Spleen (tissue), 11 donors: ENCODE measurements around the gene CBLN1. TPM values are rescaled to one million over a fixed set of nuclear protein-coding genes. Genes with fewer than 3 reads are reported as not detected.

Experiments
- DNase-seq: peaks from one replicate; pipeline ENCODE4 v3.0.0-alpha.2; 2020
- H3K27ac ChIP-seq, 8 donors: fragments of 200-600 bp; sonication (generic) in 7 of 8; 1 replicate in 4 of 8; 2 replicates in 4 of 8; pipeline versions ENCODE4 v1.5.0 to v1.8.0; 2016 to 2021; ENCODE audit warnings: inconsistent platforms in 4 of 8, mild to moderate bottlenecking in 4 of 8, moderate library complexity in 1 of 8
- H3K27me3 ChIP-seq, 7 donors: fragments of 200-600 bp; sonication (generic) in 6 of 7; replicated peaks in 1 of 7; 1 replicate in 4 of 7; 2 replicates in 3 of 7; pipeline versions ENCODE4 v1.5.0 to v1.8.0; 2016 to 2021; ENCODE audit warnings: inconsistent platforms in 3 of 7, mild to moderate bottlenecking in 1 of 7
- H3K36me3 ChIP-seq, 6 donors: fragments of 200-600 bp; sonication (generic) in 5 of 6; 1 replicate in 4 of 6; 2 replicates in 2 of 6; pipeline versions ENCODE4 v1.5.0 to v1.8.0; 2016 to 2021; ENCODE audit warnings: inconsistent platforms in 2 of 6
- H3K4me1 ChIP-seq, 6 donors: fragments of 200-600 bp; sonication (generic) in 5 of 6; 1 replicate in 3 of 6; 2 replicates in 3 of 6; pipeline versions ENCODE4 v1.5.0 to v1.8.0; 2016 to 2021; ENCODE audit warnings: inconsistent platforms in 3 of 6
- H3K4me3 ChIP-seq, 8 donors: fragments of 200-600 bp; sonication (generic) in 7 of 8; 1 replicate in 4 of 8; 2 replicates in 4 of 8; pipeline versions ENCODE4 v1.5.0 to v1.8.0; 2016 to 2021; ENCODE audit warnings: inconsistent platforms in 4 of 8, mild to moderate bottlenecking in 4 of 8, moderate library complexity in 2 of 8
- H3K9me3 ChIP-seq, 8 donors: fragments of 200-600 bp; sonication (generic) in 7 of 8; 1 replicate in 4 of 8; 2 replicates in 4 of 8; pipeline versions ENCODE4 v1.5.0 to v1.8.0; 2016 to 2021; ENCODE audit warnings: inconsistent platforms in 4 of 8
- CTCF ChIP-seq, 11 experiments: fragments of 200-600 bp in 7 of 11; fragments of 450-650 bp in 4 of 11; sonication (generic) in 4 of 11; IDR thresholded peaks in 8 of 11; conservative IDR thresholded peaks in 3 of 11; 1 replicate in 7 of 11; 2 replicates in 4 of 11; pipeline versions ENCODE4 v1.4.0 to v1.8.0; 2016 to 2021; ENCODE audit warnings: antibody characterized with exemption in 11 of 11, inconsistent platforms in 4 of 11, mild to moderate bottlenecking in 1 of 11
- POLR2A ChIP-seq, 3 donors: fragments of 450-650 bp; IDR thresholded peaks; one replicate each; pipeline ENCODE4 v1.5.1; 2017; ENCODE audit warnings: antibody characterized with exemption in 3 of 3, mild to moderate bottlenecking in 1 of 3
- POLR2AphosphoS5 ChIP-seq, 3 donors: sonication (generic); formaldehyde crosslinking; IDR thresholded peaks; one replicate each; pipeline ENCODE4 v1.5.1; 2017; ENCODE audit warnings: antibody characterized with exemption in 3 of 3
- WGBS, 5 donors: extraction: QIAGEN DNeasy Blood & Tissue Kit in 3 of 5; methylation state at CpG; one replicate each; pipeline versions ENCODE4 v1.1.5 to v1.1.7; 2013 to 2018; 5-methylcytosine and 5-hydroxymethylcytosine counted together
- intact Hi-C: fragments of 100-400 bp; cut with DNase I; formaldehyde crosslinking; loops from one replicate; pipeline ENCODE4 v1.15.0; 2023; ENCODE audit warnings: low total_unique reads
- polyA plus RNA-seq, 3 donors: library from polyadenylated mRNA; stranded (reverse); fragments of 200-250 nt; gene quantifications; one replicate each; pipeline ENCODE4 v1.2.1, GENCODE V29; 2013
- total RNA-seq, 7 donors: library from RNA; depleted of rRNA in 3 of 7; stranded (reverse); fragments of >200 nt in 3 of 7; fragmentation: NEBNext Ultra II Directional in 4 of 7; extraction: Animal tissue kit (Norgen Biotek cat#: 25700) in 4 of 7; gene quantifications; one replicate each; pipeline versions ENCODE4 v1.1.0 to v1.2.1, GENCODE V29; 2016 to 2021
- donor health status: healthy with polysubstance abuse.
- donor health status: DM: no; HTN: no; CAD: no; lungs with moderate emphysema.
- donor health status: DM: no; HTN: no; CAD: no.
- donor health status: Bipolar disorder and iron deficiency.
- donor health status: healthy.
- donor health status: DM: no; HTN: no; CAD: no.
- donor health status: DM: yes; HTN: yes; CAD: no.

CBLN1 gene
- total and polyA plus RNA-seq, 10 donors: 0.02 to 0.03 TPM; not detected in 8

DNA sequence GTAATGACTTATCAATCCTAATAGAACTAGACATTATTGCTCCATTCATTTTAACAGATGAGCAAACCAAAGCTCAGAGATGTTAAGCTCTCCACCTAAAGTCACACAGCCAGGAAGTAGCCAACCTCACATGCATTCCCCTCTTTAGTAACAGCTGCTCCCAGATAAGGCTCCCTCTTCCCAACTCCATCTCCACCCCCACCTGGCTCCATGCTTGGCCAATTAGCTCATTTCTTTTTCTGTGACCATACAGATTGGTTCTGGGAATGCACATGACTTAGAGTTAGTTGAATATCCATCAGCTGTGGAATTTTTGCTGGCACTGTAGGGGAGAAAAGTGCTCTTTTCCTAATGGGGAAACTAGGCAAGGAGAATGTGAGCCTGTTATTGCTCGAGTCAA, 13.0 kb downstream of the CBLN1 start:
- Histone ChIP-seq H3K9me3 (peaks cover 0 to 5% (median 0%) of the 10 kb centered on the region in 8 donors), H3K27ac (no peak overlapping the region), H3K4me1 (no peaks in the 10 kb centered on the region), H3K4me3 (no peak overlapping the region), H3K36me3 (no peaks in the 10 kb centered on the region), H3K27me3 (peaks cover 0 to 45% (median 8%) of the 10 kb centered on the region in 7 donors)
- no peak for DNase-seq
- 52 to 74% (median 58%) methylated on average over 1 of the region's 1 CpG for WGBS, 5 donors
- intact Hi-C loops: no loop called here
- no peak for TF ChIP-seq CTCF (IDR thresholded peaks at IDR 0.05 in 8 of 11, conservative IDR thresholded peaks at IDR 0.05 in 3 of 11)
- no peak for TF ChIP-seq POLR2AphosphoS5 (IDR thresholded peaks at IDR 0.05)
- TF ChIP-seq POLR2A (IDR thresholded peaks at IDR 0.05): no peak

DNA sequence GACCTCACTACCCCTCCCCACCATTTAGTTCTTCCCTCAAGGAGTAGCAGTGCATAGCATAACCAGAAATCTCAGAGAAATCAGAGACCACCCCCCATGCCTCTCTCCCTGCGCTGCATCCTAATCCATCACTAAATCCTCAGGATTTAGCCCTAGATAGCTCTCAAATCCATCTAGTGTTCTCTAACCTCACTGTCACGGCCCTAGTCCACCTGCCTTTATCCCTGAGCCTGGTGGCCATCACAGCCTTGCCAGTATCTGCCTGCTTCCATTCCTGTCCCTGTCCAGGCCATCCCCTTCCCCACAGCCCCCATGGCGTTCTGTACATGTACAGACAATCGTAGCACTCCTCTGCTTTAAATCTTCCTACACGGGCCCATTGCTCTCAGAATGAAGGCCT, 19.1 kb downstream of the CBLN1 start:
- H3K27ac ChIP-seq: no peak overlapping the region
- H3K4me3 ChIP-seq: no peak overlapping the region
- TF ChIP-seq CTCF (IDR thresholded peaks at IDR 0.05 in 8 of 11, conservative IDR thresholded peaks at IDR 0.05 in 3 of 11) (no peak), POLR2AphosphoS5 (IDR thresholded peaks at IDR 0.05) (no peak), POLR2A (IDR thresholded peaks at IDR 0.05) (no peak)
- no peak for DNase-seq
- H3K27me3 ChIP-seq: peaks cover 0 to 7% (median 0%) of the 10 kb centered on the region in 7 donors
- intact Hi-C loops: no loop called here
- H3K4me1 ChIP-seq: no peaks in the 10 kb centered on the region
- H3K9me3 ChIP-seq: peaks cover 0 to 3% (median 0%) of the 10 kb centered on the region in 8 donors
- no peaks in the 10 kb centered on the region for H3K36me3 ChIP-seq
- WGBS, 5 donors: 76 to 93% (median 83%) methylated on average over 5 of the region's 5 CpGs

DNA sequence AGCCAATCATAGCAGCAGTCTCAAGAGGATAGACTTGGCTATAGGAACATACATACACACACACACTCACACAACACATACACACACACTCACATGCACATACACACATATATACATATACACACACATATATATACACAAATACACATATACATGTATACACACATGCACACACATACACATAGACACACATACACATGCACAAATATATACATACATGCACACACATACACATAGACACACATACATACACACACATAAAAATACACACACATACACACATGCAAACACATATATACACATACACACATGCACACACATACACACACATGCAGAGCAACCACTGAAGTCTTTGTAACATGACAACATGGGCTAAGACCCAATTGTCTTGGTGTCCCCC, 19.7 kb downstream of the CBLN1 start:
- Histone ChIP-seq H3K27ac (no peak overlapping the region), H3K27me3 (peaks cover 0 to 4% (median 0%) of the 10 kb centered on the region in 7 donors), H3K4me3 (no peak overlapping the region), H3K36me3 (no peaks in the 10 kb centered on the region), H3K9me3 (peaks cover 0 to 3% (median 0%) of the 10 kb centered on the region in 8 donors), H3K4me1 (no peaks in the 10 kb centered on the region)
- intact Hi-C loops: no loop called here
- DNase-seq: no peak
- TF ChIP-seq POLR2A (IDR thresholded peaks at IDR 0.05) (no peak), POLR2AphosphoS5 (IDR thresholded peaks at IDR 0.05) (no peak), CTCF (IDR thresholded peaks at IDR 0.05 in 8 of 11, conservative IDR thresholded peaks at IDR 0.05 in 3 of 11) (no peak)

GRCh38 chr16:49260956-49261530, 20.6 kb downstream of the CBLN1 start:
- Histone ChIP-seq H3K4me3 (no peak overlapping the region), H3K4me1 (no peaks in the 10 kb centered on the region), H3K27me3 (no peaks in the 10 kb centered on the region), H3K9me3 (peaks cover 0 to 3% (median 0%) of the 10 kb centered on the region in 8 donors), H3K36me3 (no peaks in the 10 kb centered on the region), H3K27ac (no peak overlapping the region)
- 53 to 63% (median 55%) methylated on average over 8 of the region's 8 CpGs for WGBS, 5 donors
- no peak for DNase-seq
- intact Hi-C loops: no loop called here
- TF ChIP-seq POLR2AphosphoS5 (IDR thresholded peaks at IDR 0.05): no peak
- no peak for TF ChIP-seq POLR2A (IDR thresholded peaks at IDR 0.05)
- no peak for TF ChIP-seq CTCF (IDR thresholded peaks at IDR 0.05 in 8 of 11, conservative IDR thresholded peaks at IDR 0.05 in 3 of 11)
